AG04450 (cell line): ENCODE data around the gene CHST3. TPM values are rescaled to one million over a fixed set of nuclear protein-coding genes. Genes with fewer than 3 reads are reported as not detected.

ENCODE experiments used
- CTCF ChIA-PET: fragments of 300-600, 350-600 bp; formaldehyde crosslinking; extraction: SDS; loops from one replicate; lab custom pipeline; 2022; ENCODE audit warnings: antibody characterized with exemption, inconsistent platforms; lab: Charles Lee
- POLR2A ChIA-PET: fragments of 350-600 bp; formaldehyde crosslinking; extraction: SDS; loops from one replicate; lab custom pipeline; 2021; ENCODE audit warnings: antibody characterized with exemption, inconsistent platforms; lab: Yijun Ruan, JAX
- DNase-seq: peaks from one replicate; pipeline ENCODE4 v3.0.0-alpha.2; 2011; ENCODE audit warnings: low read depth, low spot score
- H3K27ac ChIP-seq: one replicate; pipeline ENCODE4 v1.5.1; 2012; ENCODE audit warnings: low read depth, low read length, control low read depth
- H3K27me3 ChIP-seq: one replicate; pipeline ENCODE4 v1.6.0; 2012; ENCODE audit warnings: low read length; ENCODE audit not compliant: control insufficient read depth, insufficient read depth
- H3K4me3 ChIP-seq: 2 replicates; pipeline ENCODE4 v1.5.1; 2011; ENCODE audit warnings: mild to moderate bottlenecking, low read depth, low read length, control low read depth
- H3K9me3 ChIP-seq: 2 replicates; pipeline ENCODE4 v1.5.1; 2012; ENCODE audit warnings: low read length; ENCODE audit not compliant: control insufficient read depth, insufficient read depth
- CTCF ChIP-seq: IDR thresholded peaks from 2 replicates; pipeline ENCODE4 v1.5.1; 2011; ENCODE audit warnings: low read depth, low read length, control low read depth, inconsistent platforms
- polyA plus RNA-seq: library from polyadenylated mRNA; depleted of rRNA; stranded (reverse); fragments of >200 nt; gene quantifications from 2 replicates; pipeline ENCODE4 v1.2.3, GENCODE V29; 2011

Gene CHST3
- polyA plus RNA-seq, 1 experiment: 4.6 TPM

- no peaks in the 10 kb centered on the region; the same call in none of the 2 replicates for H3K9me3 ChIP-seq
- H3K27ac ChIP-seq: no peak overlapping the region
- H3K4me3 ChIP-seq: no peak overlapping the region
- no peaks in the 10 kb centered on the region for H3K27me3 ChIP-seq
- no peak for DNase-seq
- POLR2A ChIA-PET: no interaction called here
- CTCF ChIA-PET: interaction anchor here (0.6 to 8.3 kb wide), 2 partner anchors 113 to 146 kb away, joined by 3 to 168 read pairs; no protein-coding TSS in a partner anchor
- TF ChIP-seq CTCF: no peak
Observed at GRCh38 chr10:72043016-72043834, 79.0 kb downstream of the CHST3 start.

GRCh38 chr10:72044417-72045041, 80.3 kb downstream of the CHST3 start:
- ChIA-PET POLR2A (no interaction called here), CTCF (interaction anchor here (1.5 to 8.3 kb wide), 2 partner anchors 68 to 147 kb away, joined by 3 to 168 read pairs; no protein-coding TSS in a partner anchor)
- Histone ChIP-seq H3K4me3 (no peak overlapping the region), H3K27ac (no peak overlapping the region), H3K9me3 (peaks cover 2% of the 10 kb centered on the region), H3K27me3 (no peaks in the 10 kb centered on the region)
- DNase-seq: no peak
- peak; percentile 37; the same call in 1 of the 2 replicates for TF ChIP-seq CTCF

GRCh38 chr10:72045586-72045985, 81.4 kb downstream of the CHST3 start:
- POLR2A ChIA-PET: no interaction called here
- Histone ChIP-seq H3K9me3 (peaks cover 4% of the 10 kb centered on the region), H3K27ac (no peak overlapping the region), H3K27me3 (peaks cover 2% of the 10 kb centered on the region), H3K4me3 (no peak overlapping the region)
- no peak for DNase-seq
- TF ChIP-seq CTCF: no peak
- CTCF ChIA-PET: interaction anchor here (1.5 to 8.3 kb wide), 3 partner anchors 69 to 148 kb away, joined by 3 to 168 read pairs (median 75); no protein-coding TSS in a partner anchor

GRCh38 chr10:72048450-72049124, 84.4 kb downstream of the CHST3 start:
- no peak overlapping the region for H3K4me3 ChIP-seq
- POLR2A ChIA-PET: interaction anchor here (0.6 kb wide), 2 partner anchors 55 to 60 kb away, joined by 4 read pairs; no protein-coding TSS in a partner anchor
- peak; percentile 83 for DNase-seq
- H3K27me3 ChIP-seq: peaks cover 4% of the 10 kb centered on the region
- CTCF ChIA-PET: interaction anchor here (0.5 to 8.3 kb wide), 83 partner anchors 10 to 1198 kb away, joined by 3 to 168 read pairs (median 5); no protein-coding TSS in a partner anchor
- peaks cover 4% of the 10 kb centered on the region for H3K9me3 ChIP-seq
- TF ChIP-seq CTCF: peak; percentile 100
- H3K27ac ChIP-seq: no peak overlapping the region
